ENCODE measurements around the gene ZNF772. TPM values are rescaled to one million over a fixed set of nuclear protein-coding genes. Genes with fewer than 3 reads are reported as not detected.

The ZNF772 gene
- total RNA-seq, result 13.7 and 14.1 TPM in 2 replicates

GRCh38 chr19:57477191-57478008 is at the start of gene ZNF772:
Gene ZNF772 (minus strand): TSS chr19:57477566. CDS start chr19:57477309, 257 bp downstream.

DNA sequence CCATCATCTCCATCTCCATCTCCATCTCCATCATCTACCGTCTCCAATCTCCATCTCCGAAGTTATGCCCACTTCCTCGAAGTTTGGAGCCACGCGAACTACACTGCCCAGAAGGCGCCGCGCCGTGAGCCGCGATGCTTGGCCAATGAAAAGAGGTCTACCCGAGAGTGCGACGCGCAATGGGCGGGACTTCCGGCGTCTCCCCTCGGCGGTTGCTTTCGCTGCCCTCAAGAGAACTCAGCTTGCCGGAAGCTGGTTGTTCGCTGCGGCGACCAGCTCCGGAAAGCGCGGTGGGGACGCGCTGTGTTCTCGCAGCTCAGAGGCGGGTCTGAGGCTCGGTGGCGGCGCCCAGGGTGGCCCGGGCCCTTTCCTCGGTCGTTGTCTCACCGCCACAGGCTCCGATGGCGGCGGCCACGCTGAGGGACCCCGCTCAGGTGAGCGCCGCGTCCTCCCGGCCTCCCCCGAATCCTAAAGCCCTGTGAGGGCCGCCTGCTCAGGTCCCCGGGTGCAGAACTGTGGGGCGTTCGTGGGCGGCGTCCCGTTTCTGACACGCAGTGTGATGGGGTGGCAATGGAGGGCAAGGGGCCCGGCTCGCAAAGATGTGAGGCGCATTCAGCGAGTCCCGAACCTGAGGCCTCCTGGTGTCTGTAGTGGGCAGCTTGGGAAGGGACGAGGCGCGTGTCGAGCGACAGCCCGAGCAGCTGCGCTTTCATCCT is 22.5 kb upstream of the ZNF772 start, which contains the start of gene ZNF773:
TSS of gene ZNF773 (plus strand) at position 259 of the 716 bp plus-strand sequence. CDS start at position 402, 143 bp downstream.

GRCh38 chr19:57487477-57488298 is 10.3 kb upstream of the ZNF772 start, which contains the start of gene ZNF419:
Gene ZNF419 (plus strand): TSS chr19:57487750. CDS start chr19:57487951, 201 bp downstream.

DNA sequence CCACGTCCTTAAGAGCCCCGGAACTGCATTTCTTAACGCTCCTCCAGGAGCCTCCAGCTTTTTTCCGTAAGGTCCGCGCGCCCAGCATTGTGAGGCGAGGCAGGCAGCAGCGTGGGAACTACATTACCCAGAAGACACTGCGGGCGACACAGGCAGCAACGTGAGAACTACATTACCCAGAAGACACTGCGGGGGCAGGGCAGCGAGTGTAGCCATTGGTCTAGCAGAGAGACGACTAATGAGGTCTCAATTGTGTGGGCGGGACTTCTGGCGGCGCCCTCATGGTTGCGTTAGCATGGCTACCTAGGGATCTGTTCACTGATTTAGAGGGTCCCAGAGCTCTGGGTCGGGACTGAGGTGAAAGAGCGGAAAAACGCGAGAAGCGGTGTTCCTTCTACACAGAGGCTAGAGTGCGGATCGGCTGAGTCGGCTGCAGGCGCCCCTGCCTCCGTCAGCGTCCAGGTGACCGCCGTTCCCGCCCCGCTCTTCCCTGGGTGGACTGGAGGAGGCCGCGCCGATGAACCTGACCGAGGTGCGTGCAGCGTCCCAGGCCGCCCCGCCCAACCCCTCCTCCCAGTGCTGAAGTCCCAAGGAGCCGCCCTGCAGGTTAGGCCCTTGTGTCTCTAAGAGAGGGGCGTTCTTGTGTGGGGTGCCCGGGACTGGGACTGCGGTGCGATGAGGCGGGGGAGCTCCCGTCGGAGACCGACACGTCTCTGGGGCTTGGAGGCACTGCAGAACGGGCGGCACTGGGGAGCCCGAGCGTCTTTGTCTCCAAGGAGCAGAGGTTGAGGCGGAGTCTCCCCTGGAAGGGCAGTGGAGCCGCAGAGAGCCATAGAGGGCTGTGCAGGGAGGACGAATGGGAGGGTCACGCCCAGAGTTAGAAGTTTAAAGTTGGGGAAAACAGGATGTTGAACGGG is 42.0 kb downstream of the ZNF772 start, which contains the start of gene ZNF749:
TSS of gene ZNF749 (plus strand) at position 264 of the 917 bp plus-strand sequence. CDS start at position 518, 254 bp downstream.

Other genes with a start within 250 kb of the ZNF772 start
- 0.48 and 0.85 TPM in 2 replicates for gene AURKC, start 246.5 kb downstream of the ZNF772 start, total RNA-seq
- gene ZNF805, start 236.9 kb downstream of the ZNF772 start, total RNA-seq, result 26.4 and 30.8 TPM in 2 replicates
- gene ZNF460, start 197.1 kb downstream of the ZNF772 start, total RNA-seq, result 97.6 and 134 TPM in 2 replicates
- gene ZNF543, start 157.1 kb downstream of the ZNF772 start, total RNA-seq, result 10.4 and 11.3 TPM in 2 replicates
- 8.9 and 10.9 TPM in 2 replicates for gene ZNF304, start 126.3 kb downstream of the ZNF772 start, total RNA-seq
- 13.0 and 18.3 TPM in 2 replicates for gene TRAPPC2B, start 114.0 kb downstream of the ZNF772 start, total RNA-seq
- gene ZNF547, start 114.0 kb downstream of the ZNF772 start, total RNA-seq, result 1.3 and 3.1 TPM in 2 replicates
- gene ZNF548, start 87.7 kb downstream of the ZNF772 start, total RNA-seq, result 16.9 and 26.2 TPM in 2 replicates
- gene ZNF17, start 66.4 kb downstream of the ZNF772 start, total RNA-seq, result 6.8 and 8.0 TPM in 2 replicates
- 15.3 and 20.0 TPM in 2 replicates for gene ZNF749, start 42.2 kb downstream of the ZNF772 start, total RNA-seq
- 0.21 and 0.24 TPM in 2 replicates for gene VN1R1, start 20.4 kb downstream of the ZNF772 start, total RNA-seq
- 12.3 and 20.5 TPM in 2 replicates for gene ZNF419, start 10.2 kb upstream of the ZNF772 start, total RNA-seq
- 16.9 and 17.7 TPM in 2 replicates for gene ZNF773, start 22.4 kb upstream of the ZNF772 start, total RNA-seq
- 4.6 and 6.8 TPM in 2 replicates for gene ZNF549, start 49.8 kb upstream of the ZNF772 start, total RNA-seq
- 7.0 and 8.2 TPM in 2 replicates for gene ZNF550, start 82.3 kb upstream of the ZNF772 start, total RNA-seq
- 4.3 and 6.0 TPM in 2 replicates for gene ZNF416, start 101.3 kb upstream of the ZNF772 start, total RNA-seq
- 3.9 and 5.3 TPM in 2 replicates for gene ZIK1, start 106.6 kb upstream of the ZNF772 start, total RNA-seq
- gene ZNF530, start 122.3 kb upstream of the ZNF772 start, total RNA-seq, result 2.1 and 3.1 TPM in 2 replicates
- 13.7 and 18.8 TPM in 2 replicates for gene ZNF134, start 136.7 kb upstream of the ZNF772 start, total RNA-seq
- 11.1 and 11.9 TPM in 2 replicates for gene ZNF211, start 155.6 kb upstream of the ZNF772 start, total RNA-seq
- gene ZSCAN4, start 191.4 kb upstream of the ZNF772 start, total RNA-seq, result 0.24 TPM in 1 of 2 replicates, not detected in the other
- 8.1 and 8.2 TPM in 2 replicates for gene ZNF551, start 204.4 kb upstream of the ZNF772 start, total RNA-seq
- gene ZNF154, start 231.6 kb upstream of the ZNF772 start, total RNA-seq, result 0.64 and 1.4 TPM in 2 replicates

Data from tracheal epithelial cell (primary cell).